Esophagus muscularis mucosa (tissue), 4 donors: ENCODE measurements around the gene EPB41L5.

Experiments
- EP300 ChIP-seq: sonication (generic); formaldehyde crosslinking; IDR thresholded peaks from one replicate; pipeline ENCODE4 v1.6.1; 2017; ENCODE audit warnings: antibody characterized with exemption
- POLR2A ChIP-seq: fragments of 450-650 bp; IDR thresholded peaks from one replicate; pipeline ENCODE4 v1.6.1; 2017; ENCODE audit warnings: antibody characterized with exemption, moderate library complexity, mild to moderate bottlenecking, low read depth
- TF ChIP-seq, protein P1 (sequence below), 3 experiments: fragments of 200-600 bp in 2 of 3; fragments of 450-650 bp in 1 of 3; sonication (generic) in 2 of 3; IDR thresholded peaks; one replicate each; pipeline ENCODE4 v1.5.1; 2017 to 2019; ENCODE audit warnings: antibody characterized with exemption in 3 of 3, mild to moderate bottlenecking in 2 of 3, moderate library complexity in 1 of 3

DNA sequence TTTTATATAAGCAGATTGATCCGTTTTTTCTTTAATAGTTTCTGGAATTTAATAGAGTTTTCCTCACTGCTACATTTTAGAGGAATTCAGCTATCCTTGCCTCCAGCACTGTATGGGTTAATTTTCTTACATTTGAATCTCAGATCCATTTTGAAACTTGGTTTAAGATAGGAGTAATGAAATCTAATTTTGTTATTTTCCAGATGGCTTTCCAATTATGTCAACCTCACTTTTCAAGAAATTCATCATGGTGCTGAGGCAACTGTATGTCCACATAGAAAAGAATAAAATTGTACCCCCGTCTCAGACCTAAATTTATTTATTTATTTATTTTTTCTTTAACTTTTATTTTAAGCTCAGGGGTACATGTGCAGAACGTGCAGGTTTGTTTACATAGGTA lies 105.1 kb downstream of the EPB41L5 start:
- TF ChIP-seq, protein P1, sequence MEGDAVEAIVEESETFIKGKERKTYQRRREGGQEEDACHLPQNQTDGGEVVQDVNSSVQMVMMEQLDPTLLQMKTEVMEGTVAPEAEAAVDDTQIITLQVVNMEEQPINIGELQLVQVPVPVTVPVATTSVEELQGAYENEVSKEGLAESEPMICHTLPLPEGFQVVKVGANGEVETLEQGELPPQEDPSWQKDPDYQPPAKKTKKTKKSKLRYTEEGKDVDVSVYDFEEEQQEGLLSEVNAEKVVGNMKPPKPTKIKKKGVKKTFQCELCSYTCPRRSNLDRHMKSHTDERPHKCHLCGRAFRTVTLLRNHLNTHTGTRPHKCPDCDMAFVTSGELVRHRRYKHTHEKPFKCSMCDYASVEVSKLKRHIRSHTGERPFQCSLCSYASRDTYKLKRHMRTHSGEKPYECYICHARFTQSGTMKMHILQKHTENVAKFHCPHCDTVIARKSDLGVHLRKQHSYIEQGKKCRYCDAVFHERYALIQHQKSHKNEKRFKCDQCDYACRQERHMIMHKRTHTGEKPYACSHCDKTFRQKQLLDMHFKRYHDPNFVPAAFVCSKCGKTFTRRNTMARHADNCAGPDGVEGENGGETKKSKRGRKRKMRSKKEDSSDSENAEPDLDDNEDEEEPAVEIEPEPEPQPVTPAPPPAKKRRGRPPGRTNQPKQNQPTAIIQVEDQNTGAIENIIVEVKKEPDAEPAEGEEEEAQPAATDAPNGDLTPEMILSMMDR (IDR thresholded peaks at IDR 0.05): no peak
- no peak for TF ChIP-seq POLR2A
- no peak for TF ChIP-seq EP300
